KBM-7 (cell line): ENCODE data around the gene ZFAND3.

Source experiments
- DNase-seq: peaks from one replicate; pipeline ENCODE4 v3.0.0-alpha.2; 2015
- in situ Hi-C: fragments of 300-500 bp; cut with MboI; formaldehyde crosslinking; loops from 2 replicates; pipeline ENCODE4 v1.14.3; 2020; ENCODE audit warnings: low sequenced_read_pairs, low pct_unique_long_range_greater_than_20kb, mixed read lengths

The ZFAND3 gene

GRCh38 chr6:37793067-37793466 lies 26.5 kb upstream of the ZFAND3 start:
- DNase-seq, result no peak
- in situ Hi-C loops, result no loop called here

GRCh38 chr6:37794825-37795224 lies 24.7 kb upstream of the ZFAND3 start:
- no peak for DNase-seq
- in situ Hi-C loops, result no loop called here

- DNase-seq, result no peak
- in situ Hi-C loops, result no loop called here
Observed at GRCh38 chr6:37798436-37799262, 20.9 kb upstream of the ZFAND3 start.

GRCh38 chr6:37799263-37799644 lies 20.3 kb upstream of the ZFAND3 start:
- DNase-seq, result no peak
- in situ Hi-C loops, result no loop called here

- in situ Hi-C loops, result no loop called here
- no peak for DNase-seq
Observed at GRCh38 chr6:37800703-37801604, 18.6 kb upstream of the ZFAND3 start.

- in situ Hi-C loops, result no loop called here
- DNase-seq, result no peak
Observed at GRCh38 chr6:37801605-37801940, 18.0 kb upstream of the ZFAND3 start.

GRCh38 chr6:37802810-37803209 lies 16.7 kb upstream of the ZFAND3 start:
- DNase-seq, result peak; percentile 19
- in situ Hi-C loops, result no loop called here

GRCh38 chr6:37804586-37804985 lies 14.9 kb upstream of the ZFAND3 start:
- no peak for DNase-seq
- in situ Hi-C loops, result no loop called here

GRCh38 chr6:37806213-37806612 lies 13.3 kb upstream of the ZFAND3 start:
- DNase-seq, result no peak
- in situ Hi-C loops, result no loop called here

- DNase-seq, result no peak
- in situ Hi-C loops, result no loop called here
Observed at GRCh38 chr6:37807656-37808055, 11.9 kb upstream of the ZFAND3 start.

GRCh38 chr6:37809197-37809543 lies 10.4 kb upstream of the ZFAND3 start:
- in situ Hi-C loops, result no loop called here
- DNase-seq, result no peak

GRCh38 chr6:37812841-37813240 lies 6.7 kb upstream of the ZFAND3 start:
- DNase-seq, result no peak
- in situ Hi-C loops, result no loop called here

- no peak for DNase-seq
- in situ Hi-C loops, result no loop called here
Observed at GRCh38 chr6:37814374-37814773, 5.2 kb upstream of the ZFAND3 start.

GRCh38 chr6:37816599-37817375 lies 2.7 kb upstream of the ZFAND3 start:
- no peak for DNase-seq
- in situ Hi-C loops, result no loop called here

GRCh38 chr6:37818536-37819176 lies 871 bp upstream of the ZFAND3 start:
- in situ Hi-C loops, result no loop called here
- peak; percentile 98 for DNase-seq

GRCh38 chr6:37819802-37820717 lies 533 bp downstream of the ZFAND3 start:
- in situ Hi-C loops, result no loop called here
- DNase-seq, result peak; percentile 70

- no peak for DNase-seq
- in situ Hi-C loops, result no loop called here
Observed at GRCh38 chr6:37820718-37821079, 1.2 kb downstream of the ZFAND3 start.

- in situ Hi-C loops, result no loop called here
- no peak for DNase-seq
Observed at GRCh38 chr6:37821446-37821845, 1.9 kb downstream of the ZFAND3 start.
